Measurements from ENCODE around the gene TENT4B.

TENT4B gene

DNA sequence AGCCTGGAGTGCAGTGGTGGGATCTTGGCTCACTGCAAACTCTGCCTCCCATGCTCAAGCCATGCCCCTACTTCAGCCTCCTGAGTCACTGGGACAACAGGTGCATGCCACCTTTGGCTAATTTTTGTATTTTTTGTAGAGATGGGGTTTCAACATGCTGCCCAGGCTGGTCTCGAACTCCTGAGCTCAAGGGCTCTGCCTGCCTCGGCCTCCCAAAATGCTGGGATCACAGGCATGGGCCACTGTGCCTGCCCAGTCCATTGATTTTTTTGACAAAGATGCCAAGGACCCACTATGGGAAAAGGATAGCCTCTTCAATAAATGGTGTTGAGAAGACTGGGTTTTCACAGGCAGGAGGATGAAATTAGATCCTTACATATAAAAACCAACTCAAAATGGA lies 102.4 kb downstream of the TENT4B start:
- TF ChIP-seq, protein P1, sequence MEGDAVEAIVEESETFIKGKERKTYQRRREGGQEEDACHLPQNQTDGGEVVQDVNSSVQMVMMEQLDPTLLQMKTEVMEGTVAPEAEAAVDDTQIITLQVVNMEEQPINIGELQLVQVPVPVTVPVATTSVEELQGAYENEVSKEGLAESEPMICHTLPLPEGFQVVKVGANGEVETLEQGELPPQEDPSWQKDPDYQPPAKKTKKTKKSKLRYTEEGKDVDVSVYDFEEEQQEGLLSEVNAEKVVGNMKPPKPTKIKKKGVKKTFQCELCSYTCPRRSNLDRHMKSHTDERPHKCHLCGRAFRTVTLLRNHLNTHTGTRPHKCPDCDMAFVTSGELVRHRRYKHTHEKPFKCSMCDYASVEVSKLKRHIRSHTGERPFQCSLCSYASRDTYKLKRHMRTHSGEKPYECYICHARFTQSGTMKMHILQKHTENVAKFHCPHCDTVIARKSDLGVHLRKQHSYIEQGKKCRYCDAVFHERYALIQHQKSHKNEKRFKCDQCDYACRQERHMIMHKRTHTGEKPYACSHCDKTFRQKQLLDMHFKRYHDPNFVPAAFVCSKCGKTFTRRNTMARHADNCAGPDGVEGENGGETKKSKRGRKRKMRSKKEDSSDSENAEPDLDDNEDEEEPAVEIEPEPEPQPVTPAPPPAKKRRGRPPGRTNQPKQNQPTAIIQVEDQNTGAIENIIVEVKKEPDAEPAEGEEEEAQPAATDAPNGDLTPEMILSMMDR (IDR thresholded peaks at IDR 0.05; ENCODE audit: borderline replicate concordance, control extremely low read depth, extremely low read depth, insufficient read depth, missing control alignments) = no peak
- in situ Hi-C loops (cut with MboI; ENCODE audit: low sequenced_read_pairs, unreplicated experiment) = no loop called here
- DNase-seq (ENCODE audit: low spot score) = no peak

DNA sequence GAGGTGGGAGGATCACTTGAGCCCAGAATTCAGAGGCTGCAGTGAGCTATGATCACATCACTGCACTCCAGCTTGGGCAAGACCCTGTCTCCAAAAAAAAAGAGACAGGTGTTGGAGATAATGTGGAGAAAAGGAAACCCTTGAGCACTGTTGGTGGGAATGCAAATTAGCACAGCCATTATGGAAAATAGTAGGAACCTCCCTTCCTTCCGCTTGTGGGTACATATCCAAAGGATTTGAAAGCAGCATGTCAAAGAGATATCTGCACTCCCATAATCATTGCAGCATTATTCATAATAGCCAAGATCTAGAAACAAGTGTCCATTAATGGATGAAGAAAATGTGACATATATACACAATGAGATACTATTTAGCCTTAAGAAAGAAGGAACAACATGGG lies 103.5 kb downstream of the TENT4B start:
- TF ChIP-seq, protein P1 (IDR thresholded peaks at IDR 0.05; ENCODE audit: borderline replicate concordance, control extremely low read depth, extremely low read depth, insufficient read depth, missing control alignments) = no peak
- in situ Hi-C loops (cut with MboI; ENCODE audit: low sequenced_read_pairs, unreplicated experiment) = no loop called here
- no peak for DNase-seq (ENCODE audit: low spot score)

DNA sequence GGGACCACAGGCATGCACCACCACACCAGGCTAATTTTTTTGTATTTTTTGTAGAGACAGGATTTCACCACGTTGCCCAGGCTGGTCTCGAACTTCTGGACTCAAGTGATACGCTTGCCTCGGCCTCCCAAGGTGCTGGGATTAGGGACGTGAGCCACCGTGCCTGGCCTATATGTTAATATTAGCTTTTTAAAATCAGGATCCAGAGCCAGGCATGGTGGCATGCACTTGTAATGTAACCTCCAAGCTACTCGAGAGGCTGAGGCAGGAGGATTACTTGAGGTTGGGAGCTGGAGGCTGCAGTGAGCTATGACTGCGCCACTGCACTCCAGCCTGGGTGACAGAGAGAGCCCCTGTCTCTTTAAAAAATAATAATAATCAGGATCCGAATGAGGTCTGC lies 104.8 kb downstream of the TENT4B start:
- TF ChIP-seq, protein P1 (IDR thresholded peaks at IDR 0.05; ENCODE audit: borderline replicate concordance, control extremely low read depth, extremely low read depth, insufficient read depth, missing control alignments) = no peak
- in situ Hi-C loops (cut with MboI; ENCODE audit: low sequenced_read_pairs, unreplicated experiment) = no loop called here
- no peak for DNase-seq (ENCODE audit: low spot score)

- no peak for DNase-seq (ENCODE audit: low spot score)
- TF ChIP-seq, protein P1 (IDR thresholded peaks at IDR 0.05; ENCODE audit: borderline replicate concordance, control extremely low read depth, extremely low read depth, insufficient read depth, missing control alignments) = no peak
- in situ Hi-C loops (cut with MboI; ENCODE audit: low sequenced_read_pairs, unreplicated experiment) = no loop called here
These were observed 106.5 kb downstream of the TENT4B start for GRCh38 chr16:50259334-50260205.

GRCh38 chr16:50260206-50261159 lies 107.4 kb downstream of the TENT4B start:
- no peak for DNase-seq (ENCODE audit: low spot score)
- in situ Hi-C loops (cut with MboI; ENCODE audit: low sequenced_read_pairs, unreplicated experiment) = no loop called here

More at GRCh38 chr16:50260206-50261159, 107.4 kb downstream of the TENT4B start:
- TF ChIP-seq, protein P1 (IDR thresholded peaks at IDR 0.05; ENCODE audit: borderline replicate concordance, control extremely low read depth, extremely low read depth, insufficient read depth, missing control alignments) = no peak
